GM21360 (cell line): ENCODE measurements around the gene C12orf76.
"Not testable (repeated sequence)": the region's sequence is repeated elsewhere in the genome, so short reads cannot be mapped to it uniquely, and the experiment has no call there.

ENCODE experiments used
- ATAC-seq: cut with Tn5 transposase; IDR thresholded peaks from one replicate; pipeline ENCODE4 v1.9.1; 2021; ENCODE audit warnings: mild to moderate bottlenecking, moderate library complexity; ENCODE audit not compliant: unreplicated experiment

Gene C12orf76

DNA sequence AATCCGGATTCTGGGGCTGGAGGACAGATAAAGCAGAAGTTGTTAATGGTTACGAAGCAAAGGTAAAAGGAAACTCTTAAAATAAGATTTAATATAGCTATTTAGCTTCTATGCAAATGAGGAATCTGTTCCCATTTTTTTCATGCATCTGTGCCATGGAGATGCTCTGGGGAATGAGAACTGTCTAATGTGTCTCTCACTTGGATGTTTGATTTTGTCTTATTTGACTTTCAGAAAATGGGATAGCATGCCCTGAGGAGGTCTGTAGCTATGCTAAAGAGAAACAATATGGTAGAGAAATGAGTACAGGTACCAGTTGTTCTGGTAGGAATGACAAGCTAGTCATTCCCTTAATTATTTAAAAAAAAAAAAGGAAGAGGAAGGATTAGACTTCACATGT lies 24.3 kb downstream of the C12orf76 start:
- no peak for ATAC-seq

DNA sequence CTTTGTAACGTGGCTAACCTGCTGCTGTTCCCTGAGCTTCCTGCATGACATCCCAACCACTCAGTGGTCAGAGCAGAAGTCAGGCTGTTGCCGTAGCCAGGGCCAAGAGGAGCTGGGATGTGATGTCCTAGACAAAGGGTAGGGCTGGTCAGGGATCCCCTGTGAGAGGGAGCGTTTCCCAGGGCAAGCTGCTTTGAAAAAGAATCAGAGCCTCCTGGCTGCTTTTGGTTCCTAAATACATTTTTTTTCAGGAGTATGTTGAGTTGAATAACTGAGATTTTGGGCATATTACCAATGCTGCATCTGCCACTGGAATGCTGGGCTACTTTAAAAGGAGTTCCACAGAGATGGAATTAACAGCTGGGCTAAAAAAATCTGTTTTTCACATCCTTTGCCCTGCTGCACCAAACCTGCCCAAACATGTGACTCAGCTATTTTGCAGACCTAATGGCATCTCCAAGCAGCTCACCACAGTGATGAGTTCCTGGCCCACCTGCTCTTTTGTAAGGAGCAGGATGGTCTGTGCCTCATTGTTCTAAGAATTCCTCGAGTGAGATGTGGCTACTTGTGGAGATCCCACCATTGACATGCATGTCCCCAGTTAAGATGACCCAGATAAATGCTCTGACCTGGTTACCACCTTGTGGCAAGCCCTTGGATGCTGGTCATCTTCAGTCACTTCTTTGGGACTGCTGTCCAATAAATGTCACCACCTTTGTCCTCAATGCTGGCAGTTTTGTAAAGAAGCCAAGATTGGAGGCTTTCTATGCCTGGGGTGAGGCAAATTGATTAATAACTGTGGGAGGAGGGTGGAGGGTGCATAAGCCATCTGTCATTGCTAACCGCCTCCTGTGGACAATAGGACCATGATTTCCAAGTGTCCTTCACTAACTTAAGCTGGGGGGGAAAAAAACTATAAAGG lies 25.0 kb downstream of the C12orf76 start:
- no peak for ATAC-seq

DNA sequence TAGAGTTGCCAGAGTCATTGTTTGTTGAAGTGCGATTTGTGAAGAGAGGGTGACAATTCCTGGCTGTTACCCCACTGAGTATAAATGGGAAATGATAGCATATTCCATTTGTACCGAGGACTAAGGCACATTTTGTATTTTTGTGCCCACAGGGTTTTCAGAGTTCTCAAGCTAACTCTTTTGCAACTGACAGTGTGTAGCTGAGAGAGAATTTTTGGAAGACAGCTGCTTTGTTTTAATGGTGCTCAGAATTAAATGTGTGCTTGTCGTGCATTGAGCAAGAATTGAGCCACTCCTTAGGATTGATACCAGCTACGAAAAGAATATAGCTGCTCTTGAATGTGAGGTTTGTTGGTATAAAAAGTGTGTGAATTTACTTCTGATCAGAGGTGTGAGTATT lies 27.4 kb downstream of the C12orf76 start:
- no peak for ATAC-seq

DNA sequence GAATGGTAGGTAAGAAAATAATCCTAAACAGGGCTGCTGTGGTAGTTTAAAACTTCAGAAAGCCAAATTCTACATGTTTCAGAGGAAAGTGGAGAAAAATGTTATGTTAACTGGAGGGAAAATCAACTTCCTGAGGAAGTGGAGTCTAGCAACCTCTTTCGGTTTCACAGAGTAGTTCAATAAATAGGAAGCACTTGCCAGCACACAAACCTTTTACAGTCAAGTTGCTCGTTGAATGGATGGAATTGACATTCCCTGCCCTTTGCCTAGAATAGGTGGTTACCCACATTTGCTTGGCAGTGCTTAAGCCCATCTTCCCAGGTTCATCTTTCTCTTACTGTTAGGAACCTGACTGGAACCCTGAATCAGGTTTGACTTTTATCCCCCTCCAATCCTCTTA lies 33.2 kb downstream of the C12orf76 start:
- no peak for ATAC-seq

DNA sequence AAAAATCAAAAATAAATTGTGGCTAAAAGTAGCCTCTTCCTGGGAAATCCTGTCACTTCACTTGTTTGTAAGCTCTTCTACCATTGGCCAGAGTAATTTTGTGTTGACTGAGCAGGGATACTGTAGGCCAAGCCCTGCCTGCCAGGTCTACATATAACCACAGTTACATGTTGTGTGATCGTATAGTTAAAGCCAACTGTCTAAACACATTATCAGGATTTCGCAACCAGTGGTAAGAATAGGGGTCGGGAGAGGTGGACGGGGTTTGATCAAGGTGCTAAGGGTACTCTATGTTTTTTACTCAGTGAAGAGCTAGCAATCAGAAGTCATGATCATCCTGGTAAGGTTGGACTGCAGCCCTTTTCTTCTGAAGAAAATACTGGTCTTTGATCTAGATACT lies 35.7 kb downstream of the C12orf76 start:
- no peak for ATAC-seq

DNA sequence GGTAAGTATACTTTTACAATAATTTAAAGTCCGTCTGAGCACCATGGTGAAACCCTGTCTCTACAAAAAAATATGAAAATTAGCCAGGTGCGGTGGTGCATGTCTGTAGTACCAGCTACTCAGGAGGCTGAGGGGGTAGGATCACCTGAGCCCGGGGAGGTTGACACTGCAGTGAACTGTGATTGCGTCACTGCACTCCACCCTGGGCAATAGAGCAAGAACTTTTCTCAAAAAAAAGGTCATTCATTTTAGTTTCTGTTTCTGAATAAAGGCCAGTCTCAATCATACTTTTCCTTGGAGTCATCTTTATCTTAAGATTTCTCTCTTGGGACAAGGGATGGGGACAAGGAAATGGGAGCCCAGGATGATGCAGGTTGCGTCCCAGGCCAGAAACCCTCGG lies 36.2 kb downstream of the C12orf76 start:
- ATAC-seq, result peak; percentile 53

DNA sequence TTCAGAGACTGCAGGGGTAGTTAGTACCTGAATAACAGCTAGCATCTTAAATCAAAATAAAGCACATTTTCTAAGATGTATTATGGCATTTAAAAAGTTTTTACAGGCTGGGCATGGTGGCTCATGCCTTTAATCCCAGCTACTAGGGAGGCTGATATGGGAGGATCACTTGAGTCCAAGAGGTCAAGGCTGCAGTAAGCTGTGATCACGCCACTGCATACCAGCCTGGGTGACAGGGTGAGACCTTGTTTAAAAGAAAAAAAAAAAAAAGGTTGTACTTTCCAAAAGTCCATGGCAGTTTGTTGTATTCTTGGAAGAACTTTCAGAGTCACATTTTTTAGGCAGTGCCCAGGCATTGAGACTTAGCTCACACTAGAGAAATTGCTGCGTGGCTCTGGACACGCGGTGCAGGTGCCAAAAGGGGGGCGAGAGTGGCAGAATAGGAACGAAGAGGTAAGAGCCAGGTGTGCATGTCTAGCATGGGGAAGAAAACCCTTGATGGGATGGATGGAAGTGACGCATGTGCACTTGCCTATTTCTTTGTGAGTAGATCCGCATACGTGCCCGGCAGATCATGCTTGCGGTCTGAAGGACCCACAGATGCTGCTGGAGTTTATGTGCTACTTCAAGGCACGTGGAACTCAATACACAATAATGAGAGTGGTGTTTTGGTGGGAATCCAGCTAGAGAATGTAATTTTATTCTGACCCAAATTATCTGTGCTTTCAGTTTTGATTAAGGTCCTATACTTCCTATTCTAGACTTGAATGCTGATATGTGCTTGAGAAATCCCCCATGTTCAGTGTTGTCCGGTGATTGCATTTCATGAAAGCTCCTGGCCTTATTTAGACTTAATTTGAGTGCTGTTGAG lies 37.2 kb downstream of the C12orf76 start:
- no peak for ATAC-seq

DNA sequence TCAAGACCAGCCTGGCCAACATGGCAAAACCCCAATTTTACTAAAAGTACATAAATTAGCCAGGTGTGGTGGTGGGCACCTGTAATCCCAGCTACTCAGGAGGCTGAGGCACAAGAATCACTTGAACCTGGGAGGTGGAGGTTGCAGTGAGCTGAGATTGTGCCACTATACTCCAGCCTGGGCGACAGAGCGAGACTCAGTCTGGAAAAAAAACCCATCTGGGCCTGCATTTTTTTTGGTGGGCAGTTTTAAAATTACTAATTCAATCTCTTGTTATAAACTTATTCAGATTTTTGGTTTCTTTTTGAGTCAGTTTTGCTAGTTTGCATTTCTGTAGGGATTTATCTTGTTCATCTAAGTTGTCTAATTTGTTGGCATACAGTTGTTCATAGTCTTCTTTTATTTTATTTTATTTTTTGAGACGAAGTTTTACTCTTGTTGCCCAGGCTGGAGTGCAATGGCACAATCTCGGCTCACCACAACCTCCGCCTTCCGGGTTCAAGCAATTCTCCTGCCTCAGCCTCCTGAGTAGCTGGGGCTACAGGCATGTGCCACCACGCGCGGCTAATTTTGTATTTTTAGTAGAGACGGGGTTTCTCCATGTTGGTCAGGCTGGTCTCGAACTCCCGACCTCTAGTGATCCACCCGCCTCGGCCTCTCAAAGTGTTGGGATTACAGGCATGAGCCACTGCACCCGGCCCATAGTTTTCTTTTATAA lies 39.5 kb downstream of the C12orf76 start:
- not testable (repeated sequence) for ATAC-seq

DNA sequence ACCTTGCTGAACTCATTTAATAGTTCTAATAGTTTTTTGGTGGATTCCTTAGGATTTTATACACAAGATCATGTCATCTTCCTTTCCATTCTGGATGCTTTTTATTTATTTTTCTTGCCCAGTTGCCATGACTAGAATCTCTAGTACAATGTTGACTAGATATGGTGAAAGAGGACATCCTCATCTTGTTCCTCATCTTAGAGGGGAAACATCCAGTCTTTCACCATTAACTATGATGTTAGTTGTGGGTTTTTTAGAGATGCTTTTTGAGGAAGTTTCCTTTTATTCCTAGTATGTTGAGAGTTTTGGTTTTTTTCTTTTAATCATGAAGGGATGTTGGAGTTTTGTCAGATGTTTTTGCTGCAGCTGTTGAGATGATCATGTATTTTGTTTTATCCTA lies 40.4 kb downstream of the C12orf76 start:
- no peak for ATAC-seq

DNA sequence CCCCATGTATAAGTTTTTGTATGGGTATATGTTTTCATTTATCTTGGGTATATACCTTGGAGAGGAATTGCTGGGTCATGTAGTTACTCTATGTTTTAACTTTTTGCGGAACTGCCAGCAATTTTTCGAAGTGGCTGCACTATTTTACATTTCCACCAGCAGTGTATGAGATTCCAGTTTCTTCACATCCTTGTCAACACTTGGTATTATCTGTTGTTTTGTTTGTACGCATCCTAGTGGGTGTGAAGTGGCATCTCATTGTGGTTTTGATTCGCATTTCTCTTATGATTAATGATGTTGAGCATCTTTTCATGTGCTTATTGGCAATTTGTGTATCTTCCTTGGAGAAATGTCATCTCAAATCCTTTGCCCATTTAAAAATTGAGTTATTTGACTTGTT lies 42.2 kb downstream of the C12orf76 start:
- ATAC-seq, result no peak

DNA sequence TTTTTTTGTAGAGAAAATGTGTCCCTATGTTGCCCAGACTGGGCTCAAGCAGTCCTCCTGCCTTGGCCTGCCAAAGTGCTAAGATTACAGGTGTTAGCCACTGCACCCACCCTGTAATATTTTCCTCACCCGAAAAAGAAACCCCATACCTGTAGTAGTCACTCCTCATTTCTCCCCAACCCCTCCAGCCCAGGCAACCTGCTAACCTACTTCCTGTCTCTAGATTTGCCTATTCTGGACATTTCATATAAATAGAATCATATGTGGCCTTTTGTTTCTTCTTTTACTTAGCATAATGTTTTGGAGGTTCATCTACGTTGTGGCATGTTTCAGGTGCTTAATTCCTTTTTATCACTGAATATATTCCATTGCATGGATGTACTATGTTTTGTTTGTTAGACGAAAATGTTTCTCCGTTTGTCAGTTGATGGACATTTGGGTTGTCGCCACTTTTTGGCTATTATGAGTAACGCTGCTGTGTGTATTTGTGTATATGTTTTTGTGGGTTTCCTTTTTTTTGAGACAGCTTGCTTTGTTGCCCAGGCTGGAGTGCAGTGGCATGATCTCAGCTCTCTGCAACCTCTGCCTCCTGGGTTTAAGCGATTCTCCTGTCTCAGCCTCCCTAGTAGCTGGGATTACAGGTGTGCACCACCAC lies 42.9 kb downstream of the C12orf76 start:
- no peak for ATAC-seq

DNA sequence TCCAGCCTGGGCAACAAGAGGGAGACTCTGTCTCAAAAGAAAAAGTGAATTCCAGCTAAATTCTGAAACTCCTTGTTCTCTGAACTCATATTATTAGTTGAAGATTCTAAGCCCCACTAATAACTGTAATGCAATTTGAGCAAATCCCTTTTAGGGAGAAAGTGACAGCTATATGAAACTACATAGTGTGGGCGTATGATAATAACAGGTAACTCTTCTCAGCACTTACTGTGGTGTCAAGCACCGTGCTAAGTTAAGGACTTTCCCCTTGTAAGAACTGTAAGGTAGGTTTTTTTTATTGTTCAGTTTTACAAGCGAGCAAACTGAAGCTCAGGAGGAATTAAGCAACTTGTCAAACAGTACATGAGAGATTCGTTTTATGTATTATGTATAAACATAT lies 43.7 kb downstream of the C12orf76 start:
- ATAC-seq, result no peak

DNA sequence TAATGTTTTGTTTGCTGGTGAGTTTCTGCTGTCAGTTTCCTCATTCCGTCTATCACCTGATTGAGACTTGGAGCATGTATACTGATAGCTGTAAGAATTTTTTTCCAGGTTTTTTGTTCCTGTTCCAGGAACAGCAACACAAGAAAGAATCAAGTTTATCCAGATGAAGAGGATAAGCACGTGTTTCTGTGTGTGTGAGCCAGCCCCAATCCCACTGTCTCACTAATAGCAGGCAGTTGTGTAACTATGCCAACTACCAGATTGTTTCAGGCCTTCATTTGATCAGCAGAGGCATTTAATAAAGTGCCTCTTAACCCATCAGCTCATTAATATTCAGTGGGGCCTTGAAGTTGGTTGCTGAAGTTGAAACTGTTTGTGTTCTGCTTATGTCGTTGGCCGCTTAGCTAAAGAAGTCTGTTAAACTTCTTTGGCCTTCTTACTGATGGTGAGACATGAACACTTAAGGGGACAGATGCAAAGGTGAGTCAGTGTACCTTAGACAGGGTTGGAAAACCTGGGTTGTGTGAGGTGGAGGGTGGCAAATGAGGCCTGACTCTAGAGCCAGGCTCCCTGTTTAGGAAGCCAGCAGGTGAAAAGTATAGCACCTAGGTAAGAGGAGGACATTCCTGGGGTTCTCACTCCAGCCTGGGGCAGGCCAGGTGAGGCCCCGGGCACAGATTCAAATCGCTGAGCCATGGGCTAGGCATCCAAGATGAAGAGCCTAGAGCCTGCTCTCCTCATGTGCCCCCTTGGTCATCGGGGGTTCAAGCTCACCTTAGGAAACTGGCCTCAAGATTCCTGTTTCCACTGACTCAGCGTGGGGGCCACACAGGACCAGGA lies 45.4 kb downstream of the C12orf76 start:
- ATAC-seq, result no peak

DNA sequence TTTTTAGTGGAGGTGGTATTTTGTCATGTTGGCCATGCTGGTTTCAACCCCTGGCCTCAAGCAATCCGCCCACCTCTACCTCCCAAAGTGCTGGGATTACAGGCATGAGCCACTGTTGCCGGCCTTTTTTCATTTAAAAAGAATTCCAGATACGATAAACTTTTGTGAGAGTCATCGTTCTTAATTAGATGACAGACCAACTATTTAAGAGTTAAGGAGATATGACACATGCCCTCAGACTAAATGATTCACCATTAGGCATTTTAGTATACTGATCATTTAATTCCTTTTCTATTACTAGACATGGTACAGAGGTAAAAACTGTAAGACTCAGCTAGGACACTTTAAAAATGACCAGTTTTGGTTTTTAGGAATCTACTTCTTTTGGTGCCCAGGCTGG lies 46.7 kb downstream of the C12orf76 start:
- no peak for ATAC-seq

DNA sequence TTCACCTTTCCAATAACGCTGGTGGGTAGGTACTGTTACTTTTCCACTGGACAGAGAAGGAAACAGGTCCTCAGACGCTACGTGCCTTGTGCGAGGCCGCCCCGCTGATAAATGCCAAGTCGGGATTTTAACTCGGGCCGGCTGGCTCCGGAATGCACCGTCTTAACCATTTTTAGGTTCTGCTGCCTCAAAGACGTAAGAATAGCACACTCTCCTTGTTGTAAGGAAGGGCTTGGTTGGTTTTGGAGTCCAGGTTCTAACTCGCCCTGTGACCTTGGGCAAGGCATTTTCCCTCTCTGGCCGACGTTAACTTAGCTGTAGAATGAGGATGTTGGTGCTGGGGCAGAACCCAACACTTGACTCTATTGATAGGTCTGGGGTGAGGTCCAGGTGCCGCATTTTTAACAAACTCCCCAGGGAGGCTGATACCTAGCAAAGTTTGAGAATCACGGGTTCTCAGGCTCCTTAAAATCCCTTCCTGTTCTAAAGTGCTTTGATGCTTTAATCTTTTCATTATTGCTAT lies 48.3 kb downstream of the C12orf76 start:
- ATAC-seq, result no peak

DNA sequence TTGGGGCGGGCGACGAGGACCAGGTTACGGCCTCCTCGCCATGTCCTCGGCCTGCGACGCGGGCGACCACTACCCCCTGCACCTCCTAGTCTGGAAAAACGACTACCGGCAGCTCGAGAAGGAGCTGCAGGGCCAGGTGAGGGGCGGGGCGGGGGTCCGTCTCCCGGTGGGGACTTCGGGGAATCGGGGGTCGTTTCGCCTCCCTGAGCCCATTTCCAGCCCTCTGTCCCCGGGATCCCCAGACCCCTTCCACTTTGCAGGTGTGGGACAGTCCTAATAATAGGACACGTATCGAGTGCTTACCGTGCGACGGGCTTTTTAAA lies 48.7 kb downstream of the C12orf76 start:
- ATAC-seq, result no peak

DNA sequence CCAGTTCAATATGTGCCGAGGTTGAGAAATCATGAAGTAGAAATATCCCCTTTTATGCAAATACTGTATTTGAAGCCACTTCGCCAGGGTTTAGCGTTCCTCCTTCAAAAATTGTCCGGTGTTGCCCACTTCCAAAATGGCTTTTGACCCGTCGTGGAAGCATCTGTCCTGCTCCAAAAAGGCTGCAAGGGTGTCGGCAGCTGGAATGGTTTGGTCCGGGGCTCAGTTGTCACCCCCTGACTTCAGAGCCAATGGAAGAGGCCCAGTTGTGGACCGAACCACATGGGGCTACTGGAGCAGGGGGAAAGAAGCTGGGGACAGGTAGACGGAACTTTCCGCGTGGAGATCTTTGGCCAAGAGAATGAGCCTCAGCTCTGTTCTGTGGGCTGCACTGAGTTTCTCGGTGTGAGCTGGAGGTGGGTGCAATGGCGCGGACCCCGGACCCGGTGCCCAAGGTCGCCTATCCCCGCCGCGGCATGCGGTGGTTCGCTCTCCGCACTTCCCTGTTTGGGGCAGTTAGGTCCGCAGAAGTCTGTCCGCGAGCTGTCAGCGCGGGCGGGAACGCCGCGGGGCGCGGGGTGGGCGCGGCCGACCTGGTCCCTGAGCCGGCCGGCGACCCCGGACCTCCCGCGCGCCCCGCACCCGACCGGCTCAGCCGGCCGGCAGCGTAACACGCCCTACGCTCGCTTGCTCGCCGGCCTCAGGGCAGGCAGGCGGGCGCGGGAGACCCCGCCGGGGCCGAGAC lies 49.2 kb downstream of the C12orf76 start, which contains the start of gene ANKRD13A:
Gene ANKRD13A, plus strand, starts transcription at position 527 of the 745 bp plus-strand sequence. CDS start 259 bp downstream, outside the sequence.
- ATAC-seq, result peak; percentile 46

DNA sequence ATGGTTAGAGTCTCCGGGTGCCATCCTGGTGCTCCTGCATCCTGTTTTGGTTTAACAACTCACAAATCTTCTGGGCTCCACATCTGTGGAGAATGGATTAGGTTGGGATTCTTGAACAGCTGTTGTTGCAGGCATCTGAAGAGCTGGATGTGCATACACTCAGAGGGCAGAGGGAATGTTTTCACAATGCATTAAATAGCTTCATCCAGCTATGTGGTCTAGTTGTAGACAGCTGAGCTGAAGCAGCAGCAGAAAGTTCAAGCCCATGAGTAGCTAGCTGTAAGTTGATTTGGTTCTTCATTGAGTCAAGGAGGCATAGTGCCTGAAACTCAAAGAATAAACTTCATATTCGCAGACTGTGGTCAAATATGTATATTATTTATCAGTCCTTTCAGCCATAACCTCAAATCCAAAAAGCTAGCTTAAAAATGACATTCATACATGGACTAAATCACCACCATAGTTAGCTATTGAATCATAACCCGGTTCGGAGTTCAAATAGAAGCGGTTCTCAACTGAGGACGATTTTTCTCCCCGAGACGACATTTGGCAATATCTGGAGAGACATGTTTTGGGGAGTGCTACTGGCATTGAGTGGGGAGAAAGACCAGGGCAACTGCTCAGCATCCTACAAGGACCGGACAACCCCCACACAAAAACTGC lies 50.0 kb downstream of the C12orf76 start:
- ATAC-seq, result no peak
